ENCODE measurements around the gene FBLN2. TPM values are rescaled to one million over a fixed set of nuclear protein-coding genes. Genes with fewer than 3 reads are reported as not detected.

The FBLN2 gene
- total RNA-seq, 1 donor from 2014 or later = 1.3 TPM

DNA sequence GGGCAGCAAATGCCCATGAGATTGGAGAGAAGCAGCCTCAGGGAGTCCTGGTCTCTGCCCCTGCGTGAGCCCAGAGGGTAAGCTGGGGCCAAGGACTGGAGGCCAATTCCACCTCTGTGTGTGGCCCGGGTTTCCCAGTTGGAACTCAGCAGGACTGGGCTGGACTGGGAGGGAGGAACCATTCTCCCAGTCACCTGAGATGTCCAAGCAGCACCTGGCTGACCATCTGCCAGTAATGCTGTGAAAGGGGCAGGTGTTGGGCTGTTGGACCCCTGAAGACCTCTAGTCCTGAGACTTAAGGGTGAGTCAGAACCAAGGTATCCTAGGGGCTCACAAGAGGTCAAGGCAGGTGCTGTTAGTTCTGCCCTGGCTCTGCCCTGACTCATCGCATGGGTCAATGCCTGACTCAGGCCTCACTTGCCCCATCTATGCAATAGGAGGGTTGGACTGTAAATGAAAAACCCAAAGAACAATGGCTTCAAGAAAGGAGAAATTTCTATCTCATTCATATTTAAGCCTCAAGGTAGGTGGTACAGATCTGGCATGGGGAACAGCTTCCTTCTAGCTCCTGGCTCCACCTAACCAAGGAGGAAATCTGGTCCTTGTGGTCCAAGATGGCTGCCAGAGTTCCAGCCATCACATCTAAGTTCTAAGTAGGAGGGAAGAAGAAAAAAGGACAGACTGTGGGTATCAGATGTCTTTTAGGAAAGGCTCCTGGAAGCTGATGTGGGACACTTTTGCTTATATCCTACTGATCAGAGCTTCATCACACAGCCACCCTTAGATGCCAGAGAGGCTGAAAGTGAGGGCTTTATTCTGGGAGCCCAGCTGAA, 111.3 kb downstream of the FBLN2 start:
- Mint-ChIP-seq H3K36me3 (ENCODE audit: low read depth) (no peaks in the 10 kb centered on the region), H3K27ac (no peak overlapping the region), H3K4me1 (peaks cover 4% of the 10 kb centered on the region), H3K4me3 (no peak overlapping the region), H3K27me3 (peaks cover 31% of the 10 kb centered on the region), H3K9me3 (no peaks in the 10 kb centered on the region)
- TF ChIP-seq, protein P1, sequence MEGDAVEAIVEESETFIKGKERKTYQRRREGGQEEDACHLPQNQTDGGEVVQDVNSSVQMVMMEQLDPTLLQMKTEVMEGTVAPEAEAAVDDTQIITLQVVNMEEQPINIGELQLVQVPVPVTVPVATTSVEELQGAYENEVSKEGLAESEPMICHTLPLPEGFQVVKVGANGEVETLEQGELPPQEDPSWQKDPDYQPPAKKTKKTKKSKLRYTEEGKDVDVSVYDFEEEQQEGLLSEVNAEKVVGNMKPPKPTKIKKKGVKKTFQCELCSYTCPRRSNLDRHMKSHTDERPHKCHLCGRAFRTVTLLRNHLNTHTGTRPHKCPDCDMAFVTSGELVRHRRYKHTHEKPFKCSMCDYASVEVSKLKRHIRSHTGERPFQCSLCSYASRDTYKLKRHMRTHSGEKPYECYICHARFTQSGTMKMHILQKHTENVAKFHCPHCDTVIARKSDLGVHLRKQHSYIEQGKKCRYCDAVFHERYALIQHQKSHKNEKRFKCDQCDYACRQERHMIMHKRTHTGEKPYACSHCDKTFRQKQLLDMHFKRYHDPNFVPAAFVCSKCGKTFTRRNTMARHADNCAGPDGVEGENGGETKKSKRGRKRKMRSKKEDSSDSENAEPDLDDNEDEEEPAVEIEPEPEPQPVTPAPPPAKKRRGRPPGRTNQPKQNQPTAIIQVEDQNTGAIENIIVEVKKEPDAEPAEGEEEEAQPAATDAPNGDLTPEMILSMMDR (IDR thresholded peaks at IDR 0.05) = no peak
- ATAC-seq (ENCODE audit: low read depth) = no peak
- DNase-seq = no peak
- ChIA-PET CTCF (interaction anchor here (2.0 kb wide), 1 partner anchor 12 kb away, joined by 8 read pairs; no protein-coding TSS in a partner anchor), POLR2A (no interaction called here)
- intact Hi-C loops (cut with micrococcal nuclease) = no loop called here

DNA sequence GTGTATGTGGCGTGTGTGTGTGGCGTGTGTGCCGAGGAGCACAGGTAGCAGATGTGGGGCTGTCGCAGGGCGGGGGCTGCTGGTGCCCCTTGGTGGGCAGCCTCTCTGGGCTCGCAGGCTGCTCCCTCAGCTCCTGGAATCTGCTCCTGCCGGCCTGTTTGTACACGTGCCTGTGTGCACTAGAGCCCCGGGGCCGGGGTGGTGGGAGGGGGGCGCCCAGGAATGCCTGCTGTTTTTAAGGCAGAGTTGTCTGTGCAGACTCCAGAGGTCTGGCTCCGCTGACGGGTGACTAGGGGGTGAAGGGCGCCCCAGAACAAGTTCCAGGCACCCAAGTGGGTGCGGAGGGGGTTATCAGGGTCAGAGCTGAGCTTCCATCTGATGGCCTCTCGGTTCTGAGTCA, 112.2 kb downstream of the FBLN2 start:
- DNase-seq (no peak), ATAC-seq (ENCODE audit: low read depth) (no peak)
- Mint-ChIP-seq H3K4me1 (peaks cover 2% of the 10 kb centered on the region), H3K27me3 (peaks cover 24% of the 10 kb centered on the region), H3K9me3 (no peaks in the 10 kb centered on the region), H3K4me3 (no peak overlapping the region), H3K36me3 (ENCODE audit: low read depth) (no peaks in the 10 kb centered on the region), H3K27ac (no peak overlapping the region)
- intact Hi-C loops (cut with micrococcal nuclease) = no loop called here
- TF ChIP-seq, protein P1 (IDR thresholded peaks at IDR 0.05) = no peak
- CTCF ChIA-PET = interaction anchor here (2.0 kb wide), 1 partner anchor 13 kb away, joined by 8 read pairs; no protein-coding TSS in a partner anchor
- POLR2A ChIA-PET = no interaction called here

DNA sequence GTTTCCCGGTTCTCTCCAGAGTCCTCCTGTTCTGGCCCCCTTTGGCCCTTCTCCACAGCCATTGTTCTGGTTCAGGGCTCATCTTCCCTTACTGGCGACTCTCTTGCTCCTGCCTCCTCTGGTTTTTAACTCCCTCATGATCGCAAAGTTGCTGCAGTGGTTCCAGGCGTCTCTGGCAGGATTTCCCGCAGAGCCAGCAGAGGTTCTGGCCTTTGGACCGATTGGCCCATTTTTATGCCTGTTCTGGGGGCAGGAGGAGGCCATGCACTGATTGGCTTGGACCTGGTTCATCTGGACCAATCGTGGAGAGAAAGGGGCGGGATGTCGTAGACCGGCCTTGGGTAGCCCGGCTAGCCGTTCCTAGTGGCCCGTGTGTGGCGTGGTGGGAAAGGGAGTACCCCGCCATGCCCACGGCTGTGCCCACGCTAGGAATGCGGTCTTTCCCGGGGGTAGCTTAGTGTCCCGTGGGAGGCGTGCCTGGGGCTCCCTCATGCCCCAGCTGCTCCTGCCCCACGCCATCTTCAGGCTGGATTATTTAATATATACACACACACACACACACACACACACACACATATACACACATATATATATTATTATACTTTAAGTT, 113.4 kb downstream of the FBLN2 start:
- POLR2A ChIA-PET = no interaction called here

DNA sequence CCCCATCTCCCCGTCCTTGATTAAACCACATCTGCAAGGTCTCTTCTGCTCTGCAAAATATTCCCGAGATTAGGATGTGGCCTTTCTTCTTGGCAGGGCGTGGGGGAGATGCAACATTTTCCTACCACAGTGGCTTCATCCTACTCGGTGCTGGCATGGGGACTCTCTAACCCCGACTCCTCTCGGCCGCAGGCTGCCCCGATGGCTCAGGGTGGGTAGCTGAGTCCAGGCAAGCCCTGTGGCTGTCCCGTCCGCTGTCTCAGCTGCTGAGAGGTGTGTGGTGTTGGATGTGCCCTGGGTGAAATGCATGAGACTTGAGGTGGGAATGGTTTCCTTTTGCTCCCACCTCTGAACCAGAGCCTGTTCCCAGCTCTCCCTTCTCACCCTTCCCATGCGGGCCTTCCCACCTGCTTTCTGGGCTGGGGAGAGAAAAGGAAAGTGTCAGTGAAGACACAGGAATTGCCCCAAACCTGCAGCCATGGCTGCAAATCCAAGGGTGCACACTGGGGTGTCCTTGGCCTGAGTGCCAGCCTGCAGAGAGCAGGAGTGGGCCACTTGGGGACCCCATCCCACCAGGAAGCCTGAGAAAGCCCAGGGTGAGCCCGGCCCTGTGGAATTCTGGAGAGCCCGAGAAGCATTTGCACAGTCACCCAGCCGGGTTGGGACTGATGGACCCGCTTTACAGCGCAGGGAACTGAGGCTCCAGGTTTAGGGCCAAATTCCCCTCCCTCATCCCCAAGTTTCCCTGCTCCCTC, 115.0 kb downstream of the FBLN2 start:
- no peaks in the 10 kb centered on the region for H3K9me3 Mint-ChIP-seq
- no peaks in the 10 kb centered on the region for H3K36me3 Mint-ChIP-seq (ENCODE audit: low read depth)
- CTCF ChIA-PET = no interaction called here
- H3K4me1 Mint-ChIP-seq = no peaks in the 10 kb centered on the region
- peaks cover 11% of the 10 kb centered on the region for H3K27me3 Mint-ChIP-seq
- intact Hi-C loops (cut with micrococcal nuclease) = no loop called here
- TF ChIP-seq, protein P1 (IDR thresholded peaks at IDR 0.05) = no peak
- ATAC-seq (ENCODE audit: low read depth) (no peak), DNase-seq (no peak)
- no peak overlapping the region for H3K4me3 Mint-ChIP-seq
- no peak overlapping the region for H3K27ac Mint-ChIP-seq
- POLR2A ChIA-PET = no interaction called here

More for the DNA sequence above, 113.4 kb downstream of the FBLN2 start:
- Mint-ChIP-seq H3K4me1 (peaks cover 2% of the 10 kb centered on the region), H3K27me3 (peaks cover 17% of the 10 kb centered on the region), H3K27ac (no peak overlapping the region), H3K36me3 (ENCODE audit: low read depth) (no peaks in the 10 kb centered on the region), H3K4me3 (no peak overlapping the region), H3K9me3 (no peaks in the 10 kb centered on the region)
- ATAC-seq (ENCODE audit: low read depth) = no peak
- DNase-seq = no peak
- CTCF ChIA-PET = no interaction called here
- intact Hi-C loops (cut with micrococcal nuclease) = no loop called here
- TF ChIP-seq, protein P1 (IDR thresholded peaks at IDR 0.05) = no peak
